Hematopoietic multipotent progenitor cell treated with erythropoietin and hydrocortisone succinate and interleukin-3 and kit ligand, for 8 days (in vitro differentiated cells): ENCODE data around the gene FBXW7.

ENCODE experiments used
- DNase-seq: peaks from one replicate; pipeline ENCODE4 v3.0.0-alpha.2; 2015

The FBXW7 gene

GRCh38 chr4:152464030-152464823 lies 71.7 kb downstream of the FBXW7 start:
- DNase-seq = peak; percentile 7

GRCh38 chr4:152463562-152463961 lies 72.3 kb downstream of the FBXW7 start:
- no peak for DNase-seq

DNA sequence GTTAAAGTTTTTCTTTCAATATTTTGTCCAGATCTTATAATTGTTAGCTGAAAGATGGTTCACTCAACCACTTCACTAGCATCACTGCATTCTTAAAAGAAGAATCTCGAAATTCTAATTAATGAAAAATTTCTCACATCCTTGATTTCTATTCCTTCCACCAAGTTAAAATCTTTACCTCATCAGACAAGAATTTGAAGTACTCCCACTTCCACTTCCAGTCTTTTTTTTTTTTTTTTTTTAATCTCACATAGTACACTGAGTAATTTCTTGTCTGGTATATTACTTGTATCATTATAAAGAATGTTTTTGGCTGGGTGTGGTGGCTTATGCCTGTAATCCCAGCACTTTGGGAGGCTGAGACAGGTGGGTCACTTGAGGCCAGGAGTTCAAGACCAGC lies 73.2 kb downstream of the FBXW7 start:
- DNase-seq = no peak

- no peak for DNase-seq
These were observed 73.8 kb downstream of the FBXW7 start for GRCh38 chr4:152462047-152462446.

- DNase-seq = peak; percentile 40
These were observed 75.4 kb downstream of the FBXW7 start for GRCh38 chr4:152460488-152460887.

GRCh38 chr4:152459326-152459725 lies 76.6 kb downstream of the FBXW7 start:
- DNase-seq = no peak

GRCh38 chr4:152458801-152459302 lies 77.0 kb downstream of the FBXW7 start:
- no peak for DNase-seq

- no peak for DNase-seq
These were observed 79.3 kb downstream of the FBXW7 start for GRCh38 chr4:152456609-152457008.

DNA sequence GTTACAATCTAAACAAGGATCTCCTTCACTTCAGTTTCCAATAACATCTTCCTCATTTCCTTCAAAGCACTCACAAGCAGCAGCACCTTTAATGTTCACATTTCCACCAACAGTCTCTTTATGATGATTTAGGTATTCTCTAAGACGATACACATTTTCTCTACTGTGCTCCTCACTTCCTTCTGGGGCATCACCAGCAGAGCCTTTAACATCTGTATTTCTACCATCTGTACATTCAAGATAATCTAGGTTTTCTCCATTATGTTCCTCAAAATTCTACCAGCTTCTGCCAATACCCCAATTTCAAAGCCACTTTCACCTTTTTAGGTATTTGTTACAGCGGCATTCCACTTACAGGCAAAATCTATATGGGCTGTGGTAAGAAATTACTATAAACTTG lies 80.6 kb downstream of the FBXW7 start:
- peak; percentile 31 for DNase-seq

DNA sequence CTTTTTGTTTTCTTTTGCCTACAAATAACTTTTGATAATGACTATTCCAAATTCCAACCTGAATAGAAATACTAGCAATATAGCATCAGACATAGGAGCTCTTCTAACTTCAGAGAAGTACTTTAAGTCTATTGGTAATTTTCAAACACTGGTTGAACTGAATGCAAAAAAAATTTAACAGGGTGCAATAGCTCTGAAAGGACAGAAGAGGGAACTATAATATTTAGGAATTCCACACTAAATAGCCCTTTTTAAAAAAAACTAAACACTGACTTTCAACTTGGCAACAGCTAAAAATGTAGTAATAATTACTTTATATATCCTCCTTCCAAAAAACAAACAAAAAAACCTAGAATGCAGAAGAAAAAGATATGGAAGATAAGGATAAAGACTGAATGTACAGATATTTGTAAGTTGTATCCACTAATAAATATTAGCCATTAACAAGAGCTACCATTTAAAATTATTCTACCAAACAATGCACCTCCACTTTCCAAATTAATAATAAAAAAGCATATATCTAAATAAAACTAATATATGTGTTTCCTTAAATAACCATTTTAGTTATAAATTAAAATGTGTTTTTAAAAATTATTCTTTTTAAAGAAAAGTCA lies 81.4 kb downstream of the FBXW7 start:
- peak; percentile 52 for DNase-seq

DNA sequence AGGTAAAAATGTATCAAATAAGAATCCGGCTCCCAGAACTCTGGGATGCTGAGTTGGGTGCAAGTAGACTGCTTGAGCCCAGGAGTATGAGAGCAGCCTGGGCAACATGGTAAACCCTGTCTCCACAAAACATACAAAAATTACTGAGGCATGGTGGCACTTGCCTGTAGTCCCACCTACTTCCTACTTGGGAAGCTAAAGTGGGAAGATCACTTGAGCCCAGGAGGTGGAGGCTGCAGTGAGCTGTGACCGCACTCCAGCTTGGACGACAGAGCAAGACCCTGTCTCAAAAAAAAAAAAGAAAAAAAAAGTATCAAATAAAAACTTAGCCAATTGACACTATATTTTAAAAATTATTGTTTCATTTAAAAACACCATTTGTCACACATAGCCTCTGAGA lies 84.4 kb downstream of the FBXW7 start:
- no peak for DNase-seq

DNA sequence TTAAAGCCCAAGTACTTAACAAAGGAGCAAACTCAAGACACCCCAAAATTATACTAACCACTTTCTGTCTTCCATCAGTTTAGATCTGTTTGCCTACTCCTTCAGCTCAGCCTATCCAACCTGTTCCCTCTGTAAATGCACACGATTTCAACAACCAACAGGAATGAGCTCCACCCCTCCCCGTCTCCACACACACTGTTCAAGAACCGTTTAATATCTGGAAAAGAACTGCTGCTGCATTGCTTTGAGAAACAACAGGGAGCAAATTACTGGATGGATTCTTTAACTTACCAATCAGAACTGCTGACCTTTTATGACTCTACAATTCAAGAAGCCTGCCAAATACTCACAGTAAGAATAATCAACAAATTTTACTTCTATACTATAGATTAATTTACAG lies 87.0 kb downstream of the FBXW7 start:
- no peak for DNase-seq

DNA sequence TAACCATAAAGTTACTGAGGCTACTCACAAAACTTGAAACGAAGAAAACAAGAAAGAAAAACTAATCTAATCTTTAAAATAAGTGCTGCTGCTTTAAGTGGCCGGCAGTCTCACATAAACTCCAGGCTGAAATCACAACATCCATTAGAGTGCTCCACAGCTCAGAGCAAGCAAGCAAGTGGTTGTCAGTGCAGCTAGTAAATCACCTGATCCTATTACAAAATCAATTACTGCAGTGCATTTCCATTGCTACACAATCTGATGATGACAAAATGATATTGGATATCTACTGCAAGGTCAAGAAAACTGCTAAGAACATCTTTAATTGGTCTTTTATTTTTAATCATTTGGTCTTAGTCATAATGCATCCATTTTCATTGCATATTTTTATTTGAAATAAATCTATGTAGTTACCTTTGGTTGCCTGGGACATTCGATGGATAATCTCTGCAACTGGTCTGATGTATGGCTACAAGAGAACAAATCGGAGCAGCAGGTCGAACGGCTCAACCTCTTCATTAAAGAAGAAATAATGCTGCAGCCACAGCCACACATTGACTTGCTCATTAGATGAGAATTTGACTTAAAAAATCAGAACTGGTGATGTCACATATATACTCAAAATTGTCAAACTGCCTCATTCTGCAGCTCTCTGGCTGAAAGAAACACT lies 87.7 kb downstream of the FBXW7 start:
- DNase-seq = no peak

GRCh38 chr4:152443859-152444258 lies 92.0 kb downstream of the FBXW7 start:
- DNase-seq = no peak

DNA sequence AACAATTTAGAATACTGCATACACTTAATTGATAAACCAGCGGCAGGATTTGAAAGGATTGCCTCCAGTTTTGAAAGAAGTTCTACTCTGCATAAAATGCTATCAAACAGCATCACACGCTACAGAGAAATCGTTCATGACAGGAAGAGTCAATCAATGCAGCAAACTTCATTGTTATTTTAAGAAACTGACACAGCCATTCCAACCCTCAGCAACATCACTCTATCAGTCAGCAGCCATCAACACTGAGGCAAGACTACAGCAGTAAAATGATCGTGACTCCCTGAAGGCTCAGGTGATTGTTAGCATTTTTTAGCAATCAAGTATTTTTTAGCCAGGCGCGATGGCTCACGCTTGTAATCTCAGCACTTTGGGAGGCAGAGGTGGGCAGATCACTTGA lies 98.3 kb downstream of the FBXW7 start:
- no peak for DNase-seq

GRCh38 chr4:152436384-152436783 lies 99.5 kb downstream of the FBXW7 start:
- peak; percentile 14 for DNase-seq

DNA sequence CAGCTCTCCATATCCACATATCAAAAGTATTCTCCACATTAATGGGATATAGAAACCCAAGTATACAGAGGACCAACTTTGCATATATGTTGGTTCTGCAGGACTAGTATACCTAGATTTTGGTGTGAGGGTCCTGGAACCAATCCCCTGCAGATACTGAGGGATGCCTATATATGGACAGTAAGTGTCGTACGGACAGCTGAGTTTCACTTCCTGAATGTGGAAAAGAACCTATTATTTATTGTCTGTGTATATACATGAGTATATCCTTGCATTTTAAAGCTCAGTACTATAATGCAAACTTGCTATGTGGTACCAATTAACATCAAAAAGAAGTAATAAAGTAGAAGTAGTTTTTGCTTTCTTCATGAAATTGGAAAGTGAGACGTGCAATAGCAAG lies 101.9 kb downstream of the FBXW7 start:
- DNase-seq = no peak

DNA sequence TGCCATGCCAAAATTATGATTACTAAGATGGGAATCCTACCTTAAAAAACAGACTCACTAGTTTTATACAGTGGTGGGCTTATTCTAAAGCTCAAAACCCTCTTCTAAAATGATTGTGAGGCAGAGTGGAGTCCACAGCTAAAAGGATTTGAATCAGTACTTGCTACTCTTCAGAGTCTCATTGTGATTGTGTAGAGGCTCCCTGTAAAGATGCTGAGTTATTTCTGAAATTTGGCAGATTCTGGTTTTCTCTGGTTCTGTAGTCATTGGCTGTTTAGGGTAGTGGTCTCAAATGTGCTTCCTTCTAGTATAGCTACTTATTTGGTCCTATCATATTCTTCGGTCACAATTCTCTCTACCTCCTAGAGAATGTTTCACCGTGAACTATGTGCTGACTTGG lies 104.1 kb downstream of the FBXW7 start:
- DNase-seq = no peak

DNA sequence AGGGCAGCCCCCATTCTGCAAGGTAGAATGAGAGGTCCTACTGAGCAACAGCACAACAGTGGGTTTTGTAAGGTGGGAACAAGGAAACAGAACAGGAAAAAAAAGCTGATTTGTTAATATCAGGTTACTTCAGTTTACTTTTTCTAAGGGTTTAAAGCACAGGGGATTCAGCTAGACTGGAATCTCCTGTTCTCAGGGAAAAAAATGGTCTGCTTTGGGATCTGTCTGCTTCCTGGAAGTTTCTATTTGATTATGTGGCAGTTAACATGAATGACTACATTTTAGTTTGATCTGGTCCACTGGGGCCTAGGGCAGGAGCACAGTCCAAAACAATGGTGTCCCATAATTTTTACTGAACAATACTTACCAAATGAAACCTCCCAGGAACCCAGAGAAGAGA lies 104.6 kb downstream of the FBXW7 start:
- no peak for DNase-seq

DNA sequence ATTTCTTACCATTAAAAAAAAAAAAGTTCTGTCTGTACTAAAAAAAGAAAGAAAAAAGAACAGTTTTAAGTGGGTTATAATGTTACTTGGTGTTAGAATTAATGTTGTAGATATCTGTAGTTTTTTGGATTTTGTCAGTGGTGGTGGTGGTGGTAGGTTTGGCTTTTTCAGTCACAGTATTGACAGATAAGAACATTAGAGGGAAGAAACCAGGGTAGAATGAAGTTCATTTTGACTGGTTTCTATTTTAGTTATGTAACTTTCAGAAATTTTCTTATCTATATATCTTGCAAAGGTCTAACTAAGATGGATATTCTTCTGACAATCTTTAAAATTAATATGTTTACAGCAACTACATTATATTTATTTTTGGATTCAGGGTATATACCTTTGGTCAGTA lies 105.4 kb downstream of the FBXW7 start:
- DNase-seq = no peak

GRCh38 chr4:152427981-152428380 lies 107.9 kb downstream of the FBXW7 start:
- no peak for DNase-seq

DNA sequence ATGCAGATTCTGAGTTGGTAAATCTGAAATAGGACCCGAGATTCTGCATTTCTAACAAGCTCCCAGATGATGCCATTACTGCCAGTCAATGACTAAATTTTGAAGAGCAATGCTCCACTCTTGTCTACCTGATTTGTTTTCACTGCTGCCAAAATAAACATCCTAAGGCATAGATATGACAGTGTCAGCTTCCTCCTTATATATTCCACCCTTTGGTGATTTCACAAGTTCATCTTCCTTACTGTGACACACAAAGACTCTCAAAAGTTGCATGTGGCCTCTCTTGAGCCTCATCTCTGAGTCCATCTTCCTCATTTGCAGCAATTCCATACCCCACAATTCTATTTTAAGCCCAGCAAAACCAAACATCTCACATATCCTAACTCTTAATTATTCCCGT lies 110.9 kb downstream of the FBXW7 start:
- DNase-seq = no peak

DNA sequence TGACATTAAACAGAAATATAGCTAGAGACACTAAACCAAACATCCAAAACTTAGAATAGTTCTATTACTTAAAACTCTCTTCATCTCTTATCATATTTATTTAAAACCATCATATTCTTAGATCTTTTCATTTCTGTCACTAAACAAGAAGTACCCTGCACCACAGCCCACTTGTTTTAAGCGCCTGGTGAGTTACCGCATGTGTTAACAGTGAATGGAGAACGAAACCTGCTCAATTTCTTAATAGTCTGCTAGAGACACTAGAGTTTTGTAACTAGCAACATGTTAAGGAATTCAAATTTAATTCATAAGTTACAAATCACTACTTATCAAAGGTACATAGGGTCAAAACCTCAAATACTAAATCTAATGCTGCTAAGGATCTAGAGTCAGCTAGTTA lies 111.5 kb downstream of the FBXW7 start:
- no peak for DNase-seq

DNA sequence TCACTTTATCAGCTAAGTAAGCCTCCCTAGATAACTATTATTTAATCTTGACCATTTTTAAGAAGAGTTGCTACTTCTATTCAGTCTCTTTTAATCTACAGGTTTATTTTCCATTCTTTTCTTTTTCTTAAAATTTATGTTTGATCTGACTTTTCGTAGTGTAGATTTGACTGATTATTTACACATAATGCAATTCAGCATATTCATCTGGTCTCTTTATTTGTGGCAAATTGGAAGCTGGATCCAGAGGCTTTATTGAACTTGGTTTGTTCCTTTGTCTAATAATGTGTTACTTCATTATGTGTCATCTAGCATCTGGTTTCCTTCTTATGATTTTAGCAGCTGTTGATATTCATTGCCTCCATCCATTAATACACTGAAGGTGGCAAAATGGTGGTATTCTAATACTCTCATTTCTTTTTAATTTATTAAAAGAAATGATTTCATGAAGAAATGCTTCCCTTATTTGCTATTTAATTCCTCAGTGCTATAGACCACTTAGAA lies 113.0 kb downstream of the FBXW7 start:
- no peak for DNase-seq
